HepG2 (cell line): ENCODE results near the gene RAB17. TPM values are rescaled to one million over a fixed set of nuclear protein-coding genes. Genes with fewer than 3 reads are reported as not detected.

Experiments used
- ARID2 ChIP-seq: sonication (generic); formaldehyde crosslinking; IDR thresholded peaks from 2 replicates; pipeline ENCODE4 v1.8.1; 2022; ENCODE audit warnings: mild to moderate bottlenecking, missing genetic modification reagents, borderline replicate concordance
- ETV6 ChIP-seq: sonication (generic); formaldehyde crosslinking; conservative IDR thresholded peaks from 2 replicates; pipeline ENCODE4 v1.4.0; 2020; ENCODE audit warnings: missing genetic modification reagents
- HOXA3 ChIP-seq: sonication (generic); formaldehyde crosslinking; IDR thresholded peaks from 2 replicates; pipeline ENCODE4 v1.5.0; 2020; ENCODE audit warnings: missing genetic modification reagents
- KDM2A ChIP-seq: sonication (generic); formaldehyde crosslinking; IDR thresholded peaks from 2 replicates; pipeline ENCODE4 v1.4.0; 2020; ENCODE audit warnings: low read depth, missing genetic modification reagents, borderline replicate concordance
- KLF11 ChIP-seq: IDR thresholded peaks from 2 replicates; pipeline ENCODE4 v1.6.1; 2016; ENCODE audit warnings: missing compliant biosample characterization
- KMT2A ChIP-seq: sonication (generic); formaldehyde crosslinking; IDR thresholded peaks from 2 replicates; pipeline ENCODE4 v1.4.0; 2020; ENCODE audit warnings: missing genetic modification reagents
- NFIC ChIP-seq: IDR thresholded peaks from 2 replicates; pipeline ENCODE4 v1.6.1; 2012; ENCODE audit warnings: mild to moderate bottlenecking, low read length, inconsistent platforms
- NFKB2 ChIP-seq: sonication (generic); formaldehyde crosslinking; IDR thresholded peaks from 2 replicates; pipeline ENCODE4 v1.4.0; 2020; ENCODE audit warnings: missing genetic modification reagents, borderline replicate concordance
- PITX1 ChIP-seq: sonication (generic); formaldehyde crosslinking; IDR thresholded peaks from 2 replicates; pipeline ENCODE4 v1.5.1; 2020; ENCODE audit warnings: mild to moderate bottlenecking, missing genetic modification reagents
- RCOR2 ChIP-seq: IDR thresholded peaks from 2 replicates; pipeline ENCODE4 v1.6.1; 2016; ENCODE audit warnings: missing biosample characterization, missing genetic modification reagents
- SAP130 ChIP-seq: IDR thresholded peaks from 2 replicates; pipeline ENCODE4 v1.6.1; 2016; ENCODE audit warnings: low read depth
- SNRNP70 ChIP-seq: fragments of 200-400 bp; formaldehyde crosslinking; IDR thresholded peaks from 2 replicates; pipeline ENCODE4 v1.6.1; 2017; ENCODE audit warnings: mild to moderate bottlenecking, low read depth, low read length, moderate library complexity
- TBX2 ChIP-seq: sonication (generic); formaldehyde crosslinking; IDR thresholded peaks from 2 replicates; pipeline ENCODE4 v1.5.0; 2020; ENCODE audit warnings: missing genetic modification reagents, mild to moderate bottlenecking, borderline replicate concordance
- TEAD3 ChIP-seq: optimal IDR thresholded peaks from 2 replicates; pipeline ENCODE3; 2016; ENCODE audit warnings: borderline replicate concordance
- THAP11 ChIP-seq: IDR thresholded peaks from 2 replicates; pipeline ENCODE4 v1.6.1; 2016; ENCODE audit warnings: missing biosample characterization, missing genetic modification reagents
- TOPORS ChIP-seq: sonication (generic); formaldehyde crosslinking; IDR thresholded peaks from 2 replicates; pipeline ENCODE4 v1.8.0; 2023; ENCODE audit warnings: mild to moderate bottlenecking, missing genetic modification reagents
- ZNF124 ChIP-seq: sonication (generic); formaldehyde crosslinking; IDR thresholded peaks from 2 replicates; pipeline ENCODE4 v1.4.0; 2020; ENCODE audit warnings: missing genetic modification reagents
- ZNF563 ChIP-seq: sonication (generic); formaldehyde crosslinking; IDR thresholded peaks from 2 replicates; pipeline ENCODE4 v1.8.0; 2022; ENCODE audit warnings: mild to moderate bottlenecking, moderate library complexity, missing genetic modification reagents
- polyA plus RNA-seq, 8 experiments: library from polyadenylated mRNA; depleted of rRNA in 3 of 8; stranded (reverse) in 7 of 8; unstranded in 1 of 8; fragments of >200 nt; fragmentation: Illumina TruSeq in 4 of 8; extraction: Trizol in 4 of 8; gene quantifications; 2 replicates each; pipeline versions ENCODE4 v1.2.1 to v1.2.3, GENCODE V29; 2011 to 2016; ENCODE audit warnings: low read depth in 4 of 8, missing spikeins in 1 of 8, mixed read lengths in 1 of 8; ENCODE audit not compliant: insufficient read depth in 1 of 8
- total RNA-seq, 5 experiments: library from RNA; depleted of rRNA; stranded (reverse); fragments of >200 nt; fragmentation: Illumina TruSeq; extraction: Trizol; gene quantifications; 2 replicates each; pipeline ENCODE4 v1.2.3, GENCODE V29; 2016; ENCODE audit warnings: low read depth in 1 of 5
- TF ChIP-seq, protein P1 (sequence below): sonication (generic); formaldehyde crosslinking; IDR thresholded peaks from 2 replicates; pipeline ENCODE4 v1.8.0; 2023; ENCODE audit warnings: mild to moderate bottlenecking, missing genetic modification reagents
- TF ChIP-seq, protein P2 (sequence below): IDR thresholded peaks from 2 replicates; pipeline ENCODE4 v1.6.1; 2012; ENCODE audit warnings: inconsistent platforms
- TF ChIP-seq, protein P3 (sequence below): conservative IDR thresholded peaks from 2 replicates; pipeline ENCODE4 v1.6.1; 2018; ENCODE audit warnings: missing genetic modification reagents
- TF ChIP-seq, protein P4 (sequence below): sonication (generic); formaldehyde crosslinking; IDR thresholded peaks from 2 replicates; pipeline ENCODE4 v1.5.0; 2020; ENCODE audit warnings: missing genetic modification reagents
- TF ChIP-seq, protein P5 (sequence below): sonication (generic); formaldehyde crosslinking; conservative IDR thresholded peaks from 2 replicates; pipeline ENCODE4 v1.8.0; 2022; ENCODE audit warnings: missing genetic modification reagents
- TF ChIP-seq, protein P6 (sequence below): sonication (generic); formaldehyde crosslinking; conservative IDR thresholded peaks from 2 replicates; pipeline ENCODE4 v1.4.0; 2020; ENCODE audit warnings: missing genetic modification reagents

The RAB17 gene
- total and polyA plus RNA-seq, 2 of the 13 experiments (the other 11 are each of a cell fraction or from before 2014, with no cell fraction given) = 68.0 to 124 TPM

DNA sequence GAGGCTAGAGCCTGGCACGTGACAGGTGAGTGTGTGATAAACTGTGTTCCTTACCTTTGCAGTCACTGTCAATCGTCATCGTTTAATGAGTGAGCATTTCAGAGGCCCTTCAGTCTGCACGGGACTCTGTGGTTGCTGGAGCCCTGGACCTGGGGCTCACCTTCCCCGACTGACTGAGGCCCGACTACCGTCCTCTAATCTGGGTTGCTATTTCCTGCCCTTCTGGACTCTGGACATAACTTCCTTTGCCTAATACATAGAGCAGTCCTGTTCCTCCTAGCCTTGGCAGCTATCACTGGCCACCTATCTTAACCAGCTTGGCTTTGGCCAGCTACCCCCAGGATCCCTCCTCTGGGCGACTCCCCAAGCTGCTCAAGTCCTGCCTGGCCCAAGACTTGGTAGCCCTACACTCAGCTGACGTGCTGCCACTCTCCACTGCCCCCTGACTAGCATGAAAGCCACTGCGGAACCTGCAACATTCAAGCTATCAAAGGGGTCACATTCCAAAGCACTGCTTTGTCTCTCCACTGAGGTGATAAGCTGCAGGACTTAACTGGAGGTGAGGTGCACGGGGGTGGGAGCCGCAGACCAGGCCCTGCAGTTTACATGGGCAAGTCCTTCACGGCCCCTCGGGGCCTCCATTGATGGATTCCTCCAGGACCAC lies 11.1 kb upstream of the RAB17 start (continued):
- TF ChIP-seq, protein P1, sequence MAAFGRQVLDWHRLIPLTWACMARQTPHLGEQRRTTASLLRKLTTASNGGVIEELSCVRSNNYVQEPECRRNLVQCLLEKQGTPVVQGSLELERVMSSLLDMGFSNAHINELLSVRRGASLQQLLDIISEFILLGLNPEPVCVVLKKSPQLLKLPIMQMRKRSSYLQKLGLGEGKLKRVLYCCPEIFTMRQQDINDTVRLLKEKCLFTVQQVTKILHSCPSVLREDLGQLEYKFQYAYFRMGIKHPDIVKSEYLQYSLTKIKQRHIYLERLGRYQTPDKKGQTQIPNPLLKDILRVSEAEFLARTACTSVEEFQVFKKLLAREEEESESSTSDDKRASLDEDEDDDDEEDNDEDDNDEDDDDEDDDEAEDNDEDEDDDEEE (CRISPR knock-in tag) = peak; percentile 78; the same call in 1 of the 2 replicates
- TF ChIP-seq, protein P2, sequence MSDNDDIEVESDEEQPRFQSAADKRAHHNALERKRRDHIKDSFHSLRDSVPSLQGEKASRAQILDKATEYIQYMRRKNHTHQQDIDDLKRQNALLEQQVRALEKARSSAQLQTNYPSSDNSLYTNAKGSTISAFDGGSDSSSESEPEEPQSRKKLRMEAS = peak; percentile 58; the same call in 1 of the 2 replicates
- TF ChIP-seq NFKB2 (CRISPR knock-in tag) (peak; percentile 58; the same call in 1 of the 2 replicates), SAP130 (CRISPR knock-in tag) (peak; percentile 81), NFIC (no peak; the same call in 1 of the 2 replicates), THAP11 (peak; percentile 45), KDM2A (CRISPR knock-in tag) (peak; percentile 50; the same call in 1 of the 2 replicates), HOXA3 (peak; percentile 58; the same call in 1 of the 2 replicates), SNRNP70 (no peak), PITX1 (0 out of 2 replicates have a peak, but pooled peaks have one; percentile 4), ARID2 (CRISPR knock-in tag) (peak; percentile 88; the same call in 1 of the 2 replicates), ZNF124 (CRISPR knock-in tag) (peak; percentile 94), ETV6 (CRISPR knock-in tag) (no peak; the same call in 1 of the 2 replicates), ZNF563 (CRISPR knock-in tag) (0 out of 2 replicates have a peak, but pooled peaks have one; percentile 51), KLF11 (CRISPR knock-in tag) (peak; percentile 39; the same call in 1 of the 2 replicates), RCOR2 (CRISPR knock-in tag) (peak; percentile 77), KMT2A (CRISPR knock-in tag) (peak; percentile 62; the same call in 1 of the 2 replicates), TBX2 (CRISPR knock-in tag) (peak; percentile 73; the same call in 1 of the 2 replicates), TOPORS (no peak), TEAD3 (CRISPR knock-in tag) (peak; percentile 94)
- TF ChIP-seq, protein P3, sequence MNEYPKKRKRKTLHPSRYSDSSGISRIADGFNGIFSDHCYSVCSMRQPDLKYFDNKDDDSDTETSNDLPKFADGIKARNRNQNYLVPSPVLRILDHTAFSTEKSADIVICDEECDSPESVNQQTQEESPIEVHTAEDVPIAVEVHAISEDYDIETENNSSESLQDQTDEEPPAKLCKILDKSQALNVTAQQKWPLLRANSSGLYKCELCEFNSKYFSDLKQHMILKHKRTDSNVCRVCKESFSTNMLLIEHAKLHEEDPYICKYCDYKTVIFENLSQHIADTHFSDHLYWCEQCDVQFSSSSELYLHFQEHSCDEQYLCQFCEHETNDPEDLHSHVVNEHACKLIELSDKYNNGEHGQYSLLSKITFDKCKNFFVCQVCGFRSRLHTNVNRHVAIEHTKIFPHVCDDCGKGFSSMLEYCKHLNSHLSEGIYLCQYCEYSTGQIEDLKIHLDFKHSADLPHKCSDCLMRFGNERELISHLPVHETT (CRISPR knock-in tag) = no peak
- TF ChIP-seq, protein P4, sequence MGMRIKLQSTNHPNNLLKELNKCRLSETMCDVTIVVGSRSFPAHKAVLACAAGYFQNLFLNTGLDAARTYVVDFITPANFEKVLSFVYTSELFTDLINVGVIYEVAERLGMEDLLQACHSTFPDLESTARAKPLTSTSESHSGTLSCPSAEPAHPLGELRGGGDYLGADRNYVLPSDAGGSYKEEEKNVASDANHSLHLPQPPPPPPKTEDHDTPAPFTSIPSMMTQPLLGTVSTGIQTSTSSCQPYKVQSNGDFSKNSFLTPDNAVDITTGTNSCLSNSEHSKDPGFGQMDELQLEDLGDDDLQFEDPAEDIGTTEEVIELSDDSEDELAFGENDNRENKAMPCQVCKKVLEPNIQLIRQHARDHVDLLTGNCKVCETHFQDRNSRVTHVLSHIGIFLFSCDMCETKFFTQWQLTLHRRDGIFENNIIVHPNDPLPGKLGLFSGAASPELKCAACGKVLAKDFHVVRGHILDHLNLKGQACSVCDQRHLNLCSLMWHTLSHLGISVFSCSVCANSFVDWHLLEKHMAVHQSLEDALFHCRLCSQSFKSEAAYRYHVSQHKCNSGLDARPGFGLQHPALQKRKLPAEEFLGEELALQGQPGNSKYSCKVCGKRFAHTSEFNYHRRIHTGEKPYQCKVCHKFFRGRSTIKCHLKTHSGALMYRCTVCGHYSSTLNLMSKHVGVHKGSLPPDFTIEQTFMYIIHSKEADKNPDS (CRISPR knock-in tag) = no peak
- TF ChIP-seq, protein P5, sequence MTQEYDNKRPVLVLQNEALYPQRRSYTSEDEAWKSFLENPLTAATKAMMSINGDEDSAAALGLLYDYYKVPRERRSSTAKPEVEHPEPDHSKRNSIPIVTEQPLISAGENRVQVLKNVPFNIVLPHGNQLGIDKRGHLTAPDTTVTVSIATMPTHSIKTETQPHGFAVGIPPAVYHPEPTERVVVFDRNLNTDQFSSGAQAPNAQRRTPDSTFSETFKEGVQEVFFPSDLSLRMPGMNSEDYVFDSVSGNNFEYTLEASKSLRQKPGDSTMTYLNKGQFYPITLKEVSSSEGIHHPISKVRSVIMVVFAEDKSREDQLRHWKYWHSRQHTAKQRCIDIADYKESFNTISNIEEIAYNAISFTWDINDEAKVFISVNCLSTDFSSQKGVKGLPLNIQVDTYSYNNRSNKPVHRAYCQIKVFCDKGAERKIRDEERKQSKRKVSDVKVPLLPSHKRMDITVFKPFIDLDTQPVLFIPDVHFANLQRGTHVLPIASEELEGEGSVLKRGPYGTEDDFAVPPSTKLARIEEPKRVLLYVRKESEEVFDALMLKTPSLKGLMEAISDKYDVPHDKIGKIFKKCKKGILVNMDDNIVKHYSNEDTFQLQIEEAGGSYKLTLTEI (CRISPR knock-in tag) = no peak
- TF ChIP-seq, protein P6, sequence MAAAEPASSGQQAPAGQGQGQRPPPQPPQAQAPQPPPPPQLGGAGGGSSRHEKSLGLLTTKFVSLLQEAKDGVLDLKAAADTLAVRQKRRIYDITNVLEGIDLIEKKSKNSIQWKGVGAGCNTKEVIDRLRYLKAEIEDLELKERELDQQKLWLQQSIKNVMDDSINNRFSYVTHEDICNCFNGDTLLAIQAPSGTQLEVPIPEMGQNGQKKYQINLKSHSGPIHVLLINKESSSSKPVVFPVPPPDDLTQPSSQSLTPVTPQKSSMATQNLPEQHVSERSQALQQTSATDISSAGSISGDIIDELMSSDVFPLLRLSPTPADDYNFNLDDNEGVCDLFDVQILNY = 0 out of 2 replicates have a peak, but pooled peaks have one; percentile 32
